ENCODE data around the gene CNR1. TPM values are rescaled to one million over a fixed set of nuclear protein-coding genes. Genes with fewer than 3 reads are reported as not detected.

The CNR1 gene
- total and polyA plus RNA-seq, 2 donors from 2014 or later, result 0.17 to 4.8 TPM

DNA sequence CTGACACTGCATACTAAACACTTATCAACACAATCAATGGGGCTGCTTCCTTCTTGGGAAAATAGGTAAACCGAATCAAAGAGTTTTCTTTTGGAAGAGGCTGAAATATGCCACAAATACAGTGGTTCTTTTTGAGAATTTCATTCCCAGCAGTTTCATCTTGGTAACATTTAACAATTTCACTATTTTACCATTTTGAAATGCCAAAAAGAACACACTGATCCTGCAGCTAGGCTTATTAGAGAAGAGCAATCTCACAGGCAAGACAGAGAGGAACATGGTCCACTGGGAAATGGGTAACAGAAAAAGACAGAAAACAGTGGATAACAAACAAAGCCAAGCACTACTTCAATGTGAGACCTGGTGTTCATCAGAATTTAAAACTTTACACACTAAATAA, 2.5 kb downstream of the CNR1 start:
- Histone ChIP-seq H3K27ac (ENCODE audit: low read depth in 2 of 2, low read length in 2 of 2) (no peak overlapping the region), H3K27me3 (ENCODE audit: control insufficient read depth, insufficient read depth, low read length) (peaks cover 13% of the 10 kb centered on the region), H3K9me3 (ENCODE audit: control insufficient read depth in 2 of 3, insufficient read depth in 1 of 3, low read length in 3 of 3) (peaks cover 0 to 2% (median 0%) of the 10 kb centered on the region in 3 donors), H3K4me3 (ENCODE audit: low read length in 3 of 3) (no peak overlapping the region), H3K4me1 (ENCODE audit: control insufficient read depth in 2 of 3, insufficient read depth in 2 of 3, low read depth in 1 of 3, low read length in 3 of 3) (peaks cover 0 to 5% (median 0%) of the 10 kb centered on the region in 3 donors), H3K36me3 (ENCODE audit: control insufficient read depth in 2 of 3, insufficient read depth in 3 of 3, low read length in 3 of 3) (no peaks in the 10 kb centered on the region), H3K9ac (ENCODE audit: low read length in 3 of 3) (no peak overlapping the region)
- FAIRE-seq (no peak), DNase-seq (no peak)
- intact Hi-C loops (cut with DNase I), result no loop called here
- TF ChIP-seq, protein P1, sequence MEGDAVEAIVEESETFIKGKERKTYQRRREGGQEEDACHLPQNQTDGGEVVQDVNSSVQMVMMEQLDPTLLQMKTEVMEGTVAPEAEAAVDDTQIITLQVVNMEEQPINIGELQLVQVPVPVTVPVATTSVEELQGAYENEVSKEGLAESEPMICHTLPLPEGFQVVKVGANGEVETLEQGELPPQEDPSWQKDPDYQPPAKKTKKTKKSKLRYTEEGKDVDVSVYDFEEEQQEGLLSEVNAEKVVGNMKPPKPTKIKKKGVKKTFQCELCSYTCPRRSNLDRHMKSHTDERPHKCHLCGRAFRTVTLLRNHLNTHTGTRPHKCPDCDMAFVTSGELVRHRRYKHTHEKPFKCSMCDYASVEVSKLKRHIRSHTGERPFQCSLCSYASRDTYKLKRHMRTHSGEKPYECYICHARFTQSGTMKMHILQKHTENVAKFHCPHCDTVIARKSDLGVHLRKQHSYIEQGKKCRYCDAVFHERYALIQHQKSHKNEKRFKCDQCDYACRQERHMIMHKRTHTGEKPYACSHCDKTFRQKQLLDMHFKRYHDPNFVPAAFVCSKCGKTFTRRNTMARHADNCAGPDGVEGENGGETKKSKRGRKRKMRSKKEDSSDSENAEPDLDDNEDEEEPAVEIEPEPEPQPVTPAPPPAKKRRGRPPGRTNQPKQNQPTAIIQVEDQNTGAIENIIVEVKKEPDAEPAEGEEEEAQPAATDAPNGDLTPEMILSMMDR (IDR thresholded peaks at IDR 0.05; ENCODE audit: borderline replicate concordance, extremely low read depth, insufficient read depth), result no peak

DNA sequence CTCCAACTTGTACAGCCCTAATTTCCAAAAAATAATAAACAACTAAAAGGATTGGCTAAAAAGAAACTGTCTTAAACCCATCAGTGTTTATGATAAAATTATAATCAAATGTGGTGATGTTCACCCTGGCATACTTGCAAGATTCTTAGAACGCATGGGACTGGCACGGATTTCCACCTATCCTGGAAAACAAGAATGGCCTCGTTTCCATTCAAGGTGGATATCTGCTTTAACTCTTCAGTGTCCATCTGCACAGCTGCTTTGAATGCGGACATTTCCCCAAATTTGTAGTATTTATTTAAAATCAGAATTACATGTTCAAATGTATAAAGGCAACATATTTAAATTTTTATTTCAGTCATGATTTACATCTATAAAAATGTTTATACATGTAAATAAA, 4.2 kb downstream of the CNR1 start:
- intact Hi-C loops (cut with DNase I), result no loop called here
- TF ChIP-seq, protein P1 (IDR thresholded peaks at IDR 0.05; ENCODE audit: borderline replicate concordance, extremely low read depth, insufficient read depth), result no peak
- no peak for FAIRE-seq

DNA sequence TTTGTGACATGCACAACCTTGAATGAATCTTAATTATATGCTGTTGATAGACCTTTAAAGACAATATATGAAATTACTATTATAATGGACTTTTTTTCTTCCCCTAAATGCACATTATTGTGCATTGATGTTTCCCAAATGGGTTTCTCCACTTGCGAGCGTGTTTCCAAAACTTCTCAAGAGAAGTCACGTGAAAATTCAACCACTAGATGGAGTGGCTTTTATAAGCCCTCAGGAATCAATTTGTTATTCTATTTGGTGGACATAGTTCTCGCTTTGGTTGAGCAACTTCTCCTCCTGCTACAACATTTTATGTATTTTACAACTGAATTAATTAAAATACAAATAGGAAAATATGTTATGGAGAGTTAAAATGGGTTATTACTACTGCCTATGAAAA, 9.0 kb downstream of the CNR1 start:
- no peaks in the 10 kb centered on the region for H3K4me1 ChIP-seq (ENCODE audit: control insufficient read depth in 2 of 3, insufficient read depth in 2 of 3, low read depth in 1 of 3, low read length in 3 of 3)
- no peaks in the 10 kb centered on the region for H3K9me3 ChIP-seq (ENCODE audit: control insufficient read depth in 2 of 3, insufficient read depth in 1 of 3, low read length in 3 of 3)
- H3K36me3 ChIP-seq (ENCODE audit: control insufficient read depth in 2 of 3, insufficient read depth in 3 of 3, low read length in 3 of 3), result no peaks in the 10 kb centered on the region
- DNase-seq, result no peak
- no peaks in the 10 kb centered on the region for H3K27me3 ChIP-seq (ENCODE audit: control insufficient read depth, insufficient read depth, low read length)
- FAIRE-seq, result no peak
- no peak overlapping the region for H3K27ac ChIP-seq (ENCODE audit: low read depth in 2 of 2, low read length in 2 of 2)
- no peak overlapping the region for H3K4me3 ChIP-seq (ENCODE audit: low read length in 3 of 3)
- no peak overlapping the region for H3K9ac ChIP-seq (ENCODE audit: low read length in 3 of 3)
- intact Hi-C loops (cut with DNase I), result no loop called here
- TF ChIP-seq, protein P1 (IDR thresholded peaks at IDR 0.05; ENCODE audit: borderline replicate concordance, extremely low read depth, insufficient read depth), result no peak

More for the DNA sequence above, 4.2 kb downstream of the CNR1 start:
- no peak for DNase-seq
- Histone ChIP-seq H3K36me3 (ENCODE audit: control insufficient read depth in 2 of 3, insufficient read depth in 3 of 3, low read length in 3 of 3) (no peaks in the 10 kb centered on the region), H3K27ac (ENCODE audit: low read depth in 2 of 2, low read length in 2 of 2) (no peak overlapping the region), H3K9ac (ENCODE audit: low read length in 3 of 3) (no peak overlapping the region), H3K9me3 (ENCODE audit: control insufficient read depth in 2 of 3, insufficient read depth in 1 of 3, low read length in 3 of 3) (no peaks in the 10 kb centered on the region), H3K27me3 (ENCODE audit: control insufficient read depth, insufficient read depth, low read length) (peaks cover 8% of the 10 kb centered on the region), H3K4me1 (ENCODE audit: control insufficient read depth in 2 of 3, insufficient read depth in 2 of 3, low read depth in 1 of 3, low read length in 3 of 3) (peaks cover 0 to 5% (median 0%) of the 10 kb centered on the region in 3 donors), H3K4me3 (ENCODE audit: low read length in 3 of 3) (no peak overlapping the region)
